Measurements from ENCODE around the gene CHD5.

CHD5 gene

GRCh38 chr1:6052543-6053205 lies 127.4 kb downstream of the CHD5 start:
- TF ChIP-seq CTCF (IDR thresholded peaks at IDR 0.05): peak; percentile 68

Measured in LNCAP (cell line).